Gastrocnemius medialis (tissue), 4 donors: Measurements from ENCODE around the gene PKM. TPM values are rescaled to one million over a fixed set of nuclear protein-coding genes. Genes with fewer than 3 reads are reported as not detected.

Source experiments
- ATAC-seq, 2 donors: fragments of 150-250 bp; one replicate each; pipeline ENCODE4 v1.9.1; 2016
- DNase-seq, 2 donors: peaks; one replicate each; pipeline ENCODE4 v3.0.0-alpha.2; 2019
- H3K27ac ChIP-seq, 4 donors: fragments of 200-600 bp; sonication (generic); 1 replicate in 1 of 4; 2 replicates in 3 of 4; pipeline ENCODE4 v1.5.1; 2016 to 2018; ENCODE audit warnings: mild to moderate bottlenecking in 2 of 4, moderate library complexity in 1 of 4
- H3K27me3 ChIP-seq, 3 donors: fragments of 200-600 bp; sonication (generic) in 2 of 3; 1 replicate in 1 of 3; 2 replicates in 2 of 3; pipeline versions ENCODE4 v1.5.1 to v1.6.0; 2016 to 2019; ENCODE audit warnings: mild to moderate bottlenecking in 1 of 3, moderate library complexity in 1 of 3
- H3K36me3 ChIP-seq, 2 donors: fragments of 200-600 bp; sonication (generic) in 1 of 2; one replicate each; pipeline ENCODE4 v1.5.1; 2017 to 2018
- H3K4me1 ChIP-seq, 2 donors: fragments of 200-600 bp; sonication (generic) in 1 of 2; one replicate each; pipeline ENCODE4 v1.5.1; 2016 to 2017; ENCODE audit warnings: mild to moderate bottlenecking in 2 of 2
- H3K4me3 ChIP-seq, 4 donors: fragments of 200-600 bp; sonication (generic) in 3 of 4; 1 replicate in 1 of 4; 2 replicates in 3 of 4; pipeline ENCODE4 v1.5.1; 2016 to 2019; ENCODE audit warnings: mild to moderate bottlenecking in 2 of 4
- H3K9me3 ChIP-seq, 3 donors: fragments of 200-600 bp; sonication (generic) in 2 of 3; 1 replicate in 1 of 3; 2 replicates in 2 of 3; pipeline ENCODE4 v1.5.1; 2016 to 2019
- CTCF ChIP-seq, 5 experiments: fragments of 450-650 bp in 3 of 5; fragments of 200-600 bp in 2 of 5; sonication (generic) in 2 of 5; IDR thresholded peaks in 4 of 5; conservative IDR thresholded peaks in 1 of 5; 1 replicate in 4 of 5; 2 replicates in 1 of 5; pipeline ENCODE4 v1.5.1; 2016 to 2019; ENCODE audit warnings: antibody characterized with exemption in 5 of 5, mild to moderate bottlenecking in 3 of 5, moderate library complexity in 3 of 5
- POLR2A ChIP-seq, 2 donors: fragments of 450-650 bp; IDR thresholded peaks; one replicate each; pipeline ENCODE4 v1.6.1; 2017; ENCODE audit warnings: antibody characterized with exemption in 2 of 2, mild to moderate bottlenecking in 2 of 2, moderate library complexity in 2 of 2
- in situ Hi-C, 4 donors: fragments of 200-750 bp; cut with MboI; loops; one replicate each; pipeline versions ENCODE4 v1.15.0 to v1.8.0; 2017; ENCODE audit warnings: low sequenced_read_pairs in 4 of 4
- intact Hi-C: fragments of 100-400 bp; cut with DNase I; formaldehyde crosslinking; loops from one replicate; pipeline ENCODE4 v1.15.1; 2023; ENCODE audit warnings: low total_unique reads
- total RNA-seq, 4 donors: library from RNA; depleted of rRNA; stranded (reverse); fragments of >200 nt; gene quantifications; one replicate each; pipeline versions ENCODE4 v1.1.0 to v1.2.3, GENCODE V29; 2016

PKM gene
- total RNA-seq, 4 donors from 2014 or later, result 691 to 946 (median 810) TPM

GRCh38 chr15:72197460-72198355, 33.3 kb downstream of the PKM start, which contains the start of gene GRAMD2A:
TSS of gene GRAMD2A (minus strand) at chr15:72197787.
- peak within 1 kb of the TSS; percentile 24 to 51 (median 46) for H3K4me3 ChIP-seq
- H3K4me1 ChIP-seq, result peaks cover 30% of the 10 kb centered on the region in 2 donors
- H3K36me3 ChIP-seq, result peaks cover 0 to 23% of the 10 kb centered on the region in 2 donors
- no peaks in the 10 kb centered on the region for H3K9me3 ChIP-seq
- ATAC-seq (no peak), DNase-seq (no peak)
- in situ Hi-C loops (loop anchor here in 1 of 4 donors (10.0 kb wide), 1 partner anchor 77 kb away; the partner anchor contains the start of gene PARP6), intact Hi-C loops (no loop called here)
- TF ChIP-seq CTCF (IDR thresholded peaks at IDR 0.05 in 4 of 5, conservative IDR thresholded peaks at IDR 0.05 in 1 of 5) (no peak), POLR2A (IDR thresholded peaks at IDR 0.05) (no peak)
- no peaks in the 10 kb centered on the region for H3K27me3 ChIP-seq
- H3K27ac ChIP-seq, result no peak within 1 kb of the TSS

- no peaks in the 10 kb centered on the region for H3K9me3 ChIP-seq
- no peaks in the 10 kb centered on the region for H3K27me3 ChIP-seq
- peaks cover 0 to 17% of the 10 kb centered on the region in 2 donors for H3K36me3 ChIP-seq
- intact Hi-C loops, result no loop called here
- no peak for DNase-seq
- no peak overlapping the region for H3K27ac ChIP-seq
- in situ Hi-C loops, result loop anchor here in 1 of 4 donors (10.0 kb wide), 1 partner anchor 78 kb away; the partner anchor contains the start of gene PARP6
- peaks cover 23% of the 10 kb centered on the region in 2 donors for H3K4me1 ChIP-seq
- TF ChIP-seq CTCF (IDR thresholded peaks at IDR 0.05 in 4 of 5, conservative IDR thresholded peaks at IDR 0.05 in 1 of 5) (no peak), POLR2A (IDR thresholded peaks at IDR 0.05) (no peak)
- H3K4me3 ChIP-seq, result peak overlapping the region; percentile 24 to 51 (median 46)
- no peak for ATAC-seq
Observed at GRCh38 chr15:72197041-72197459, 33.9 kb downstream of the PKM start.

GRCh38 chr15:72196409-72197040, 34.5 kb downstream of the PKM start:
- intact Hi-C loops, result no loop called here
- no peaks in the 10 kb centered on the region for H3K9me3 ChIP-seq
- H3K36me3 ChIP-seq, result peaks cover 0 to 13% of the 10 kb centered on the region in 2 donors
- H3K27ac ChIP-seq, result no peak overlapping the region
- peak overlapping the region in 2 of 4 donors; percentile 51 for H3K4me3 ChIP-seq
- peaks cover 18% of the 10 kb centered on the region in 2 donors for H3K4me1 ChIP-seq
- in situ Hi-C loops, result loop anchor here in 1 of 4 donors (10.0 kb wide), 1 partner anchor 78 kb away; the partner anchor contains the start of gene PARP6
- DNase-seq (no peak), ATAC-seq (no peak)
- no peaks in the 10 kb centered on the region for H3K27me3 ChIP-seq
- no peak for TF ChIP-seq CTCF (IDR thresholded peaks at IDR 0.05 in 4 of 5, conservative IDR thresholded peaks at IDR 0.05 in 1 of 5)
- no peak for TF ChIP-seq POLR2A (IDR thresholded peaks at IDR 0.05)

GRCh38 chr15:72195101-72195511, 35.9 kb downstream of the PKM start:
- no peak for ATAC-seq
- Histone ChIP-seq H3K9me3 (no peaks in the 10 kb centered on the region), H3K27ac (no peak overlapping the region), H3K4me3 (no peak overlapping the region), H3K36me3 (peaks cover 0 to 13% of the 10 kb centered on the region in 2 donors), H3K4me1 (peaks cover 4% of the 10 kb centered on the region in 2 donors), H3K27me3 (no peaks in the 10 kb centered on the region)
- no peak for DNase-seq
- in situ Hi-C loops, result loop anchor here in 1 of 4 donors (10.0 kb wide), 1 partner anchor 80 kb away; the partner anchor contains the start of gene PARP6
- intact Hi-C loops, result no loop called here
- no peak for TF ChIP-seq POLR2A (IDR thresholded peaks at IDR 0.05)
- no peak for TF ChIP-seq CTCF (IDR thresholded peaks at IDR 0.05 in 4 of 5, conservative IDR thresholded peaks at IDR 0.05 in 1 of 5)
